Measurements from ENCODE around the gene SEL1L3. TPM values are rescaled to one million over a fixed set of nuclear protein-coding genes. Genes with fewer than 3 reads are reported as not detected.

Gene SEL1L3
- total RNA-seq, 1 experiment from 2014 or later, result 48.3 TPM

DNA sequence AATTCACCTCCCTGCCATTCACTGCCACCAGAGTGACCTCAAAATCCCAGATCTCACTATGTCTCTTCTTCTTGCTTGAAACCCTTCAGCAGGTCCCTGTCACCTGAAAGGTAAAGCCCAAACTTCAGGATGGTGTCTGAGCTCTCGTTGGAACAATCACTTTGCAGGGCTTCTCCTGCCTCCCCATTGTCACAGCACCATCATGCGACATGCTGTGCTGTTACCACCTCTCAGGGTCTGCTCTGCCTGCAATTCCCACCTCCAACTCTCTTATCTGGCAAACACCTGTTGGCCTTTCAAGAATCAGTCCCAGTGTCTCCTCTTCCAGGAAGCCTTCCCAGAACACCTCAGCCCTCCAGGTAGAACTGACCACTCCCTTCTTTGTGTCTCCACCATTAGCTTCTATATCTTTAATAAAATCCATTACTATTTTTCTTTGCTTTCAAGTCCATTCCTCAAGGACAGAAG is 46.2 kb downstream of the SEL1L3 start:
- H2BK15ac ChIP-seq (ENCODE audit: low read depth, low read length), result no peak overlapping the region
- H4K91ac ChIP-seq (ENCODE audit: insufficient read length, low read depth, low read length), result no peak overlapping the region
- no peaks in the 10 kb centered on the region for H3K79me2 ChIP-seq (ENCODE audit: insufficient read depth, low read length)
- TF ChIP-seq, protein P1, sequence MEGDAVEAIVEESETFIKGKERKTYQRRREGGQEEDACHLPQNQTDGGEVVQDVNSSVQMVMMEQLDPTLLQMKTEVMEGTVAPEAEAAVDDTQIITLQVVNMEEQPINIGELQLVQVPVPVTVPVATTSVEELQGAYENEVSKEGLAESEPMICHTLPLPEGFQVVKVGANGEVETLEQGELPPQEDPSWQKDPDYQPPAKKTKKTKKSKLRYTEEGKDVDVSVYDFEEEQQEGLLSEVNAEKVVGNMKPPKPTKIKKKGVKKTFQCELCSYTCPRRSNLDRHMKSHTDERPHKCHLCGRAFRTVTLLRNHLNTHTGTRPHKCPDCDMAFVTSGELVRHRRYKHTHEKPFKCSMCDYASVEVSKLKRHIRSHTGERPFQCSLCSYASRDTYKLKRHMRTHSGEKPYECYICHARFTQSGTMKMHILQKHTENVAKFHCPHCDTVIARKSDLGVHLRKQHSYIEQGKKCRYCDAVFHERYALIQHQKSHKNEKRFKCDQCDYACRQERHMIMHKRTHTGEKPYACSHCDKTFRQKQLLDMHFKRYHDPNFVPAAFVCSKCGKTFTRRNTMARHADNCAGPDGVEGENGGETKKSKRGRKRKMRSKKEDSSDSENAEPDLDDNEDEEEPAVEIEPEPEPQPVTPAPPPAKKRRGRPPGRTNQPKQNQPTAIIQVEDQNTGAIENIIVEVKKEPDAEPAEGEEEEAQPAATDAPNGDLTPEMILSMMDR (conservative IDR thresholded peaks at IDR 0.05), result no peak
- H2BK120ac ChIP-seq (ENCODE audit: low read depth, low read length, poor library complexity, severe bottlenecking), result no peak overlapping the region
- H2AFZ ChIP-seq (ENCODE audit: low read length), result no peak overlapping the region
- H4K8ac ChIP-seq (replicated peaks; ENCODE audit: insufficient read length, low read depth, low read length), result no peak overlapping the region
- H3K4me1 Mint-ChIP-seq, result peaks cover 40 to 44% of the 10 kb centered on the region in 2 experiments
- no peak overlapping the region for H3K23ac ChIP-seq (ENCODE audit: insufficient read length, low read depth, low read length)
- no peak overlapping the region for H2BK12ac ChIP-seq (ENCODE audit: insufficient read length, low read depth, low read length)
- H3K4me1 ChIP-seq (ENCODE audit: insufficient read depth, low read length), result peaks cover 4% of the 10 kb centered on the region; the same call in 1 of the 2 replicates
- no peak overlapping the region for H3K4me2 ChIP-seq (ENCODE audit: insufficient read depth, insufficient read length, low read length)
- H2AK5ac ChIP-seq (ENCODE audit: insufficient read length, low read length), result no peak overlapping the region
- no CpG with 5 or more reads among the region's 2 CpGs for WGBS (ENCODE audit: extremely low coverage, insufficient read length, low lambda C conversion rate)
- H3K27me3 Mint-ChIP-seq (ENCODE audit: low read depth), result peaks cover 8% of the 10 kb centered on the region
- H4K20me1 ChIP-seq (ENCODE audit: control insufficient read depth, insufficient read depth, insufficient read length), result no peaks in the 10 kb centered on the region
- H3K4ac ChIP-seq (ENCODE audit: low read depth, low read length), result no peak overlapping the region
- no peaks in the 10 kb centered on the region for H3K9me3 Mint-ChIP-seq
- no peak overlapping the region for H3K18ac ChIP-seq (ENCODE audit: insufficient read length, low read depth, low read length)
- no peaks in the 10 kb centered on the region for H3K9me3 ChIP-seq (ENCODE audit: control insufficient read depth, low read depth, low read length)
- no peaks in the 10 kb centered on the region for H3K23me2 ChIP-seq (ENCODE audit: insufficient read length, low read depth, low read length, poor library complexity, severe bottlenecking)
- peaks cover 17 to 71% (median 48%) of the 10 kb centered on the region in 3 experiments; a peak in 6 of 7 replicates for H3K36me3 Mint-ChIP-seq (ENCODE audit: insufficient read depth in 1 of 3, low read depth in 3 of 3)
- no peak overlapping the region for H3T11ph ChIP-seq (ENCODE audit: low read length)
- H3K14ac ChIP-seq (ENCODE audit: insufficient read depth, low read length), result no peak overlapping the region
- H3K27ac Mint-ChIP-seq, result peak overlapping the region in 1 of 3 experiments; percentile 2; a peak in 2 of 7 replicates
- DNase-seq, result no peak
- no peak overlapping the region for H4K5ac ChIP-seq (ENCODE audit: insufficient read length, low read depth, low read length)
- no peak overlapping the region for H2BK5ac ChIP-seq (ENCODE audit: insufficient read length, low read length)
- no peak overlapping the region for H3K27ac ChIP-seq (ENCODE audit: insufficient read length, low read depth, low read length)
- H3K27me3 ChIP-seq (ENCODE audit: insufficient read depth, low read length), result no peaks in the 10 kb centered on the region
- H3K56ac ChIP-seq (ENCODE audit: insufficient read length, low read depth, low read length), result no peak overlapping the region
- no peak overlapping the region for H3K4me3 Mint-ChIP-seq
- no peak overlapping the region for H3K9ac ChIP-seq (ENCODE audit: extremely low read depth, insufficient read length, low read length)
- no peak overlapping the region for H2BK20ac ChIP-seq (ENCODE audit: low read depth, low read length, poor library complexity, severe bottlenecking)
- H3K79me1 ChIP-seq (ENCODE audit: insufficient read depth, low read depth, low read length, poor library complexity, severe bottlenecking), result no peaks in the 10 kb centered on the region

Data from H9 (cell line).